ENCODE results near the gene ZNF609. TPM values are rescaled to one million over a fixed set of nuclear protein-coding genes. Genes with fewer than 3 reads are reported as not detected.

The ZNF609 gene
- total and polyA plus RNA-seq, 2 of the 13 experiments (the other 11 are each of a cell fraction or from before 2014, with no cell fraction given): 8.9 to 9.9 TPM

GRCh38 chr15:64460206-64460723, at the start of gene ZNF609 (continued):
- no peak for TF ChIP-seq ZNF383 (CRISPR knock-in tag; IDR thresholded peaks at IDR 0.05; ENCODE audit: borderline replicate concordance)
- no peak for TF ChIP-seq ZNF720 (CRISPR knock-in tag; IDR thresholded peaks at IDR 0.05)
- no peak for TF ChIP-seq HMGXB3 (CRISPR knock-in tag; IDR thresholded peaks at IDR 0.05; ENCODE audit: borderline replicate concordance)
- TF ChIP-seq ZNF749 (CRISPR knock-in tag; IDR thresholded peaks at IDR 0.05; ENCODE audit: borderline replicate concordance): no peak
- TF ChIP-seq E2F1 (CRISPR knock-in tag; IDR thresholded peaks at IDR 0.05): no peak
- TF ChIP-seq HMG20B (CRISPR knock-in tag; conservative IDR thresholded peaks at IDR 0.05): no peak
- no peak for TF ChIP-seq ZNF256 (CRISPR knock-in tag; conservative IDR thresholded peaks at IDR 0.05)
- peak; percentile 47; the same call in 1 of the 2 replicates for TF ChIP-seq ZSCAN21 (CRISPR knock-in tag; IDR thresholded peaks at IDR 0.05; ENCODE audit: borderline replicate concordance)
- no peak for TF ChIP-seq ZBTB7A (CRISPR knock-in tag; IDR thresholded peaks at IDR 0.05)
- TF ChIP-seq CREB1 (IDR thresholded peaks at IDR 0.05): no peak
- TF ChIP-seq CREB1 (CRISPR knock-in tag; IDR thresholded peaks at IDR 0.05): no peak
- TF ChIP-seq ZBED4 (CRISPR knock-in tag; IDR thresholded peaks at IDR 0.05; ENCODE audit: borderline replicate concordance): peak; percentile 82
- TF ChIP-seq EEA1 (CRISPR knock-in tag; IDR thresholded peaks at IDR 0.05; ENCODE audit: borderline replicate concordance): no peak; the same call in 1 of the 2 replicates
- TF ChIP-seq ZFP37 (CRISPR knock-in tag; IDR thresholded peaks at IDR 0.05; ENCODE audit: borderline replicate concordance): no peak
- TF ChIP-seq DNMT3B (CRISPR knock-in tag; conservative IDR thresholded peaks at IDR 0.05): no peak
- no peak for TF ChIP-seq ZFP36L2 (CRISPR knock-in tag; IDR thresholded peaks at IDR 0.05)
- peak; percentile 94 for TF ChIP-seq TEAD3 (CRISPR knock-in tag; optimal IDR thresholded peaks at IDR 0.05; ENCODE audit: borderline replicate concordance)
- no peak for TF ChIP-seq NFIB (CRISPR knock-in tag; IDR thresholded peaks at IDR 0.05; ENCODE audit: borderline replicate concordance)
- peak; percentile 68; the same call in 1 of the 2 replicates for TF ChIP-seq DMAP1 (CRISPR knock-in tag; IDR thresholded peaks at IDR 0.05)
- TF ChIP-seq TOPORS (CRISPR knock-in tag; IDR thresholded peaks at IDR 0.05): no peak
- TF ChIP-seq KDM5A (IDR thresholded peaks at IDR 0.05; ENCODE audit: borderline replicate concordance, low read length): no peak
- no peak for TF ChIP-seq ISX (CRISPR knock-in tag; conservative IDR thresholded peaks at IDR 0.05)
- peak; percentile 74 for TF ChIP-seq ETV6 (CRISPR knock-in tag; conservative IDR thresholded peaks at IDR 0.05)
